Activated CD4-positive, alpha-beta T cell treated with anti-CD3 and anti-CD28 coated beads for 4 hours (primary cell): ENCODE data around the gene KRT3.
"Not testable (repeated sequence)": the region's sequence is repeated elsewhere in the genome, so short reads cannot be mapped to it uniquely, and the experiment has no call there.

Source experiments
- DNase-seq, 2 donors: peaks; one replicate each; pipeline ENCODE4 v3.0.0-alpha.2; 2020

The KRT3 gene

GRCh38 chr12:52777566-52777965 lies 18.4 kb downstream of the KRT3 start:
- no peak for DNase-seq

GRCh38 chr12:52776913-52777395 lies 19.0 kb downstream of the KRT3 start, which contains the start of gene KRT76:
KRT76 (minus strand) TSS chr12:52777345; CDS start chr12:52777291, 54 bp downstream.
- no peak for DNase-seq

GRCh38 chr12:52776435-52776834 lies 19.5 kb downstream of the KRT3 start:
- no peak for DNase-seq

- DNase-seq: no peak
Observed at GRCh38 chr12:52774629-52775250, 21.2 kb downstream of the KRT3 start.

- DNase-seq: no peak
Observed at GRCh38 chr12:52772772-52773171, 23.1 kb downstream of the KRT3 start.

- DNase-seq: no peak
Observed at GRCh38 chr12:52772188-52772587, 23.7 kb downstream of the KRT3 start.

- no peak for DNase-seq
Observed at GRCh38 chr12:52771505-52771904, 24.4 kb downstream of the KRT3 start.

- DNase-seq: no peak
Observed at GRCh38 chr12:52771088-52771487, 24.8 kb downstream of the KRT3 start.

- no peak for DNase-seq
Observed at GRCh38 chr12:52769946-52770345, 26.0 kb downstream of the KRT3 start.

- DNase-seq: no peak
Observed at GRCh38 chr12:52769354-52769753, 26.6 kb downstream of the KRT3 start.

- no peak for DNase-seq
Observed at GRCh38 chr12:52768479-52769200, 27.3 kb downstream of the KRT3 start.

- DNase-seq: no peak
Observed at GRCh38 chr12:52767427-52767826, 28.5 kb downstream of the KRT3 start.

- no peak for DNase-seq
Observed at GRCh38 chr12:52767020-52767379, 28.9 kb downstream of the KRT3 start.

GRCh38 chr12:52766351-52767019 lies 29.4 kb downstream of the KRT3 start:
- DNase-seq: no peak

GRCh38 chr12:52765702-52766101 lies 30.2 kb downstream of the KRT3 start:
- no peak for DNase-seq

- DNase-seq: no peak
Observed at GRCh38 chr12:52763991-52764390, 31.9 kb downstream of the KRT3 start.

GRCh38 chr12:52763036-52763659 lies 32.8 kb downstream of the KRT3 start:
- no peak for DNase-seq

- no peak for DNase-seq
Observed at GRCh38 chr12:52761802-52762201, 34.1 kb downstream of the KRT3 start.

- DNase-seq: not testable (repeated sequence)
Observed at GRCh38 chr12:52761218-52761617, 34.7 kb downstream of the KRT3 start.

- no peak for DNase-seq
Observed at GRCh38 chr12:52760623-52761022, 35.3 kb downstream of the KRT3 start.

GRCh38 chr12:52759695-52760094 lies 36.2 kb downstream of the KRT3 start:
- DNase-seq: no peak

GRCh38 chr12:52759218-52759617 lies 36.7 kb downstream of the KRT3 start:
- no peak for DNase-seq

GRCh38 chr12:52757449-52758176 lies 38.3 kb downstream of the KRT3 start:
- DNase-seq: no peak
